Left kidney (tissue), 2 donors: ENCODE measurements around the gene PODN. TPM values are rescaled to one million over a fixed set of nuclear protein-coding genes. Genes with fewer than 3 reads are reported as not detected.

Experiments used
- DNase-seq: peaks from one replicate; pipeline ENCODE4 v3.0.0-alpha.2; 2013
- polyA plus RNA-seq: library from polyadenylated mRNA; unstranded; fragments of 120-200 nt; gene quantifications from one replicate; pipeline ENCODE4 v1.2.1, GENCODE V29; 2013; ENCODE audit not compliant: insufficient read length

PODN gene
- polyA plus RNA-seq, 1 donor, result 2.0 TPM

- no peak for DNase-seq
Observed at GRCh38 chr1:53132176-53132575, 70.2 kb downstream of the PODN start.

DNA sequence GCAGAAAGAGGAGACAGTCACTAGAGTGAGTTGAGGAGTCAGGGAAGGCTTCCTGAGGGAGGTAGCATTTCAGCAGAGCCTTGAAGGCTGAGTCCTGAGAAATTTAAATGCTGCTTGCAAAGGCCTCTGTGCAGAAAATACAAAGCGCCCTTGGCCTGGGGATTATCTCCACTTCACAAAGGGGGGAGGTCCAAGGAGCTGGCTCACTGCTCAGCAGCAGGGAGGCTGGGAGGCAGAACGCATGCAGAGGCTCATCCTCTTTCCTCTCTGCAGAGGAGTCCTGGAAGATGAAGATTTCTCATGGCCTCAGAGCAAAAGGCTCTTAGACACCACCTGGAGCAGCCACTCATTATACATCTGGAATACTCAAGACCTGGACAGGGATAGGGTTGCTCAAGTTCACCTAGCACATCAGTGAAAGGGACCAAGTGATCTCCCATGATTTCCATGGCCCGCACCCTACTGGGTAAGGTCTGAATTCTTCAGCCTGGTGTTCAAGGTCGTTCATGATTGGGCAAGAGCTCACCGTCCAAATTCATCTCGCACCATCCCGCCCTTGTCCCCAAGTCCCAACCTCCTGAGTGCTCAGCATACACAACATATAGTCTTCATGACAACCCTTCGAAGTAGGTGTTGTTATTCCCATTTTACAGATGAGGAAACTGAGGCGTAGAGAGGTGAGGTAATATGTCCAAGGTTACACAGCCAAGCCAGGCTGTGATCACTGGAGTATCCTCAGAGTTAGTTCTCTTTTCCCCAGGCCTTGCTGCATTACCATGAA is 71.4 kb downstream of the PODN start:
- DNase-seq, result no peak

GRCh38 chr1:53134042-53134485 is 72.1 kb downstream of the PODN start:
- DNase-seq, result no peak

Other genes starting within 250 kb of the PODN start
- 0.32 TPM for gene ZYG11A, start 219.5 kb upstream of the PODN start, polyA plus RNA-seq
- gene ECHDC2, start 140.5 kb upstream of the PODN start, polyA plus RNA-seq, result 236 TPM
- gene SCP2, start 134.9 kb upstream of the PODN start, polyA plus RNA-seq, result 205 TPM
- gene SLC1A7, start 80.4 kb downstream of the PODN start, polyA plus RNA-seq, result 0.05 TPM
- gene CPT2, start 134.6 kb downstream of the PODN start, polyA plus RNA-seq, result 28.9 TPM
- gene CZIB, start 158.4 kb downstream of the PODN start, polyA plus RNA-seq, result 93.5 TPM
- gene MAGOH, start 176.3 kb downstream of the PODN start, polyA plus RNA-seq, result 94.0 TPM